Endothelial cell (in vitro differentiated cells): Measurements from ENCODE around the gene MAN1A2. TPM values are rescaled to one million over a fixed set of nuclear protein-coding genes. Genes with fewer than 3 reads are reported as not detected.
"Not testable (repeated sequence)": the region's sequence is repeated elsewhere in the genome, so short reads cannot be mapped to it uniquely, and the experiment has no call there.

Experiments
- DNase-seq: peaks from one replicate; pipeline ENCODE4 v3.0.0; 2021; ENCODE audit warnings: low spot score
- H3K27ac Mint-ChIP-seq: one replicate; pipeline ENCODE4 v1.8.0; 2021; ENCODE audit warnings: mixed read lengths, inconsistent platforms; ENCODE audit not compliant: unreplicated experiment
- H3K27me3 Mint-ChIP-seq: one replicate; pipeline ENCODE4 v1.8.0; 2021; ENCODE audit warnings: mild to moderate bottlenecking, moderate library complexity, mixed read lengths, inconsistent platforms; ENCODE audit not compliant: unreplicated experiment
- H3K36me3 Mint-ChIP-seq: one replicate; pipeline ENCODE4 v1.8.0; 2021; ENCODE audit warnings: mild to moderate bottlenecking, low read depth, mixed read lengths, inconsistent platforms; ENCODE audit not compliant: unreplicated experiment
- H3K4me1 Mint-ChIP-seq: one replicate; pipeline ENCODE4 v1.8.0; 2021; ENCODE audit warnings: mild to moderate bottlenecking, mixed read lengths, inconsistent platforms; ENCODE audit not compliant: unreplicated experiment
- H3K4me3 Mint-ChIP-seq: one replicate; pipeline ENCODE4 v1.8.0; 2021; ENCODE audit warnings: mild to moderate bottlenecking, mixed read lengths, inconsistent platforms; ENCODE audit not compliant: unreplicated experiment
- H3K9me3 Mint-ChIP-seq: one replicate; pipeline ENCODE4 v1.8.0; 2021; ENCODE audit warnings: mixed read lengths, inconsistent platforms; ENCODE audit not compliant: unreplicated experiment
- CTCF ChIP-seq: fragments of 200-600 bp; sonication (generic); IDR thresholded peaks from one replicate; pipeline ENCODE4 v1.5.0; 2021; ENCODE audit warnings: antibody characterized with exemption; ENCODE audit not compliant: unreplicated experiment
- total RNA-seq: library from RNA; stranded (reverse); fragmentation: NEBNext Ultra II Directional; extraction: Animal tissue kit (Norgen Biotek cat#: 25700); gene quantifications from one replicate; pipeline ENCODE4 v1.2.1, GENCODE V29; 2021; ENCODE audit not compliant: unreplicated experiment

MAN1A2 gene
- total RNA-seq, 1 donor from 2014 or later, result 36.4 TPM

DNA sequence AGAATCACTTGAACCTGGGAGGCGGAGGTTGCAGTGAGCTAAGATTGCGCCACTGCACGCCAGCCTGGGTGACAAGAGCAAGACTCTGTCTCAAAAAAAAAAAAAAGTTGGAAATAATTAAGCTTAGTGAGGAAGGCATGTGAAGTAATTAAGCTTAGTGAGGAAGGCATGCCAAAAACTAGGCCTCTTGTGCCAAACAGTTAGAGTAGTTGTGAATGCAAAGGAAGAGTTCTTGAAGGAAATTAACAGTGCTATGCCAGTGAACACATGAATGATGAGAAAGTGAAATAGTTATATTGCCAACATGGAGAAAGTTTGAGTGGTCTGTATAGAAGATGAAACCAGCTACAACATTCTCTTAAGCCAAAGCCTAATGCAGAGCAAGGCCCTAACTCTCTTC is 85.0 kb downstream of the MAN1A2 start:
- peaks cover 7% of the 10 kb centered on the region for H3K4me1 Mint-ChIP-seq
- no peak for DNase-seq
- peaks cover 19% of the 10 kb centered on the region for H3K36me3 Mint-ChIP-seq
- no peak overlapping the region for H3K4me3 Mint-ChIP-seq
- no peaks in the 10 kb centered on the region for H3K27me3 Mint-ChIP-seq
- H3K9me3 Mint-ChIP-seq, result no peaks in the 10 kb centered on the region
- no peak overlapping the region for H3K27ac Mint-ChIP-seq
- TF ChIP-seq CTCF, result no peak

DNA sequence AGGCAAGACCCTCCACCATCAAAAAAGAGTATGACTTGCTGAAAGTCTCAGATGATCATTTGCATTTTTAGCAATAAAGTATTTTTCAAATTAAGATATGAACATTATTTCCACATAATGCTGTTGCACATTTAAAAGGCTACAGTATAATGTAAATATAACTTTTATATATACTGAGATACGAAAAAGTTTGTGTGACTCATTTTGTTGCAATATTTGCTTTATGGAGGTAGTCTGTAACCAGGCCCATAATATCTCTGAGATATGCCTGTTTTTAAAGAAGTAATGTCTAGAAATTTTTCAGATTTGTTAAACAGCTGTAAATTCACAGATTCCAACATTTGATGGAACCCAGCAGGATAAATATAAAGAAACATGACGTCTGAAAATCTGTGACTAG is 86.7 kb downstream of the MAN1A2 start:
- H3K27me3 Mint-ChIP-seq, result no peaks in the 10 kb centered on the region
- no peaks in the 10 kb centered on the region for H3K9me3 Mint-ChIP-seq
- no peak overlapping the region for H3K27ac Mint-ChIP-seq
- peaks cover 19% of the 10 kb centered on the region for H3K36me3 Mint-ChIP-seq
- H3K4me1 Mint-ChIP-seq, result peaks cover 12% of the 10 kb centered on the region
- no peak for TF ChIP-seq CTCF
- no peak overlapping the region for H3K4me3 Mint-ChIP-seq
- DNase-seq, result no peak

GRCh38 chr1:117458410-117458809 is 91.2 kb downstream of the MAN1A2 start:
- not testable (repeated sequence) for H3K27ac Mint-ChIP-seq, H3K9me3 Mint-ChIP-seq, DNase-seq, H3K4me3 Mint-ChIP-seq, H3K36me3 Mint-ChIP-seq, H3K27me3 Mint-ChIP-seq
- H3K4me1 Mint-ChIP-seq, result peaks cover 12% of the 10 kb centered on the region

- Mint-ChIP-seq H3K36me3 (no peaks in the 10 kb centered on the region), H3K27me3 (peaks cover 2% of the 10 kb centered on the region), H3K9me3 (no peaks in the 10 kb centered on the region), H3K27ac (peak overlapping the region; percentile 73), H3K4me1 (peaks cover 7% of the 10 kb centered on the region), H3K4me3 (no peak overlapping the region)
- no peak for DNase-seq
- no peak for TF ChIP-seq CTCF
Measured at GRCh38 chr1:117466761-117467160, 99.5 kb downstream of the MAN1A2 start.

- Mint-ChIP-seq H3K36me3 (no peaks in the 10 kb centered on the region), H3K4me1 (peaks cover 7% of the 10 kb centered on the region), H3K4me3 (no peak overlapping the region), H3K27me3 (peaks cover 2% of the 10 kb centered on the region), H3K27ac (peak overlapping the region; percentile 0), H3K9me3 (no peaks in the 10 kb centered on the region)
- no peak for DNase-seq
- no peak for TF ChIP-seq CTCF
Measured at GRCh38 chr1:117467336-117467735, 100.1 kb downstream of the MAN1A2 start.

- H3K27me3 Mint-ChIP-seq, result no peaks in the 10 kb centered on the region
- peaks cover 3% of the 10 kb centered on the region for H3K36me3 Mint-ChIP-seq
- peaks cover 9% of the 10 kb centered on the region for H3K4me1 Mint-ChIP-seq
- H3K27ac Mint-ChIP-seq, result no peak overlapping the region
- no peak for TF ChIP-seq CTCF
- H3K9me3 Mint-ChIP-seq, result no peaks in the 10 kb centered on the region
- H3K4me3 Mint-ChIP-seq, result no peak overlapping the region
- DNase-seq, result no peak
Measured at GRCh38 chr1:117473063-117473462, 105.8 kb downstream of the MAN1A2 start.

- not testable (repeated sequence) for H3K36me3 Mint-ChIP-seq, DNase-seq, H3K9me3 Mint-ChIP-seq, H3K27ac Mint-ChIP-seq, H3K4me1 Mint-ChIP-seq, H3K4me3 Mint-ChIP-seq, H3K27me3 Mint-ChIP-seq
Measured at GRCh38 chr1:117475495-117475894, 108.2 kb downstream of the MAN1A2 start.
